Activated CD4-positive, alpha-beta T cell treated with anti-CD3 and anti-CD28 coated beads, Interleukin-2, amount 50 U/mL, for 1 hour (primary cell): ENCODE results near the gene PTPRB.

ENCODE experiments used
- DNase-seq: peaks from one replicate; pipeline ENCODE4 v3.0.0-alpha.2; 2020

PTPRB gene

DNA sequence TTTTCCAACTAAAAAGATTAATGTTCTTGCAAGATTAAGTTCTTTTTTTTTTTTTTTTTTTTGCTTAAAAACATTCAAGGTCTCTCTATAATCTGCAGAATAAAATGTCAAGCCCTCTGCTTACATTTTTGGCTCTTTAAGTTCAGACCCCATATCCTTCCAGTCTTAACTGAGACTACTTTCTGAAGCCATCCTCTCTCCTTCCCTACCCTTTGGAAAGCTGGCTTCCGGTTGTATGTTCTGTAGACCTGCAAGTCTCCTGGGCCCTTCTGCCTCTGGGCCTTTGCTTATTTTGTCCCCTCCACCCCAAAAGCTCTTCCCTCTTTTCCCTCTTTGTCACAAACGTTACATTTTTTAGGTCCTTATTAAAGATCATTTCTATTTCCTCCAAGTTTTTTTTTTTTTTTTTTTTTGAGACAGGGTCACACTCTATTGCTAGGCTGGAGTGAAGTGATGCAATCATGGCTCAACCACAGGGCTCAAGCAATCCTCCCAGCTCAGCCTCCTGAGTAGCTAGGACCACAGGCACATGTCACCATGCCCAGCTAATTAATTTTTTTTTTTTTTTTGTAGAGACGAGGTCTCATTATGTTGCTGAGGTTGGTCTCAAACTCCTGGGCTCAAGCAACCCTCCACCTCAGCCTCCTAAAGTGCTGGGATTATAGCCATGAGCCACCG, 46.5 kb downstream of the PTPRB start:
- no peak for DNase-seq

- peak; percentile 38 for DNase-seq
These were observed 47.2 kb downstream of the PTPRB start for GRCh38 chr12:70590051-70590450.

- DNase-seq: no peak
These were observed 52.9 kb downstream of the PTPRB start for GRCh38 chr12:70584332-70584731.

- DNase-seq: no peak
These were observed 54.0 kb downstream of the PTPRB start for GRCh38 chr12:70583251-70583650.

DNA sequence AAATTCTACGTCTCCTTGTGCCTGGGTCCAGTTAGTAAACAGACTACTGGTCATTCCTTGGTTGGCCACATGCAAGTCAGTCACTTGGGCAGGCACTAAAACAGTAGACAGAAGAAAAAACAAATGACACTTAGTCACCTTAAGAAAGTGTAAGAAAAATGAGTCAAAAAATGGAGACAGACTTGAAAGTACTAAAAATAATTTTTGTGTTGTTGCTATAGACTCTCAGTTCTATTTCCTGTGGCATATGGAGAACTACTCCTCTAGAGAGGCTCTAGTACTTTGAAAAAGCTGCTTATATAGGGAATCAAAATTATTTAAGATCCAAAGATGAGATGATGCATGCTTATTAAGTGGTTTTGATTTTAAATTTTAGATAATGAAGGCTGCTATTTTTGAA, 56.0 kb downstream of the PTPRB start:
- DNase-seq: no peak

GRCh38 chr12:70577283-70577634, 60.0 kb downstream of the PTPRB start:
- no peak for DNase-seq

DNA sequence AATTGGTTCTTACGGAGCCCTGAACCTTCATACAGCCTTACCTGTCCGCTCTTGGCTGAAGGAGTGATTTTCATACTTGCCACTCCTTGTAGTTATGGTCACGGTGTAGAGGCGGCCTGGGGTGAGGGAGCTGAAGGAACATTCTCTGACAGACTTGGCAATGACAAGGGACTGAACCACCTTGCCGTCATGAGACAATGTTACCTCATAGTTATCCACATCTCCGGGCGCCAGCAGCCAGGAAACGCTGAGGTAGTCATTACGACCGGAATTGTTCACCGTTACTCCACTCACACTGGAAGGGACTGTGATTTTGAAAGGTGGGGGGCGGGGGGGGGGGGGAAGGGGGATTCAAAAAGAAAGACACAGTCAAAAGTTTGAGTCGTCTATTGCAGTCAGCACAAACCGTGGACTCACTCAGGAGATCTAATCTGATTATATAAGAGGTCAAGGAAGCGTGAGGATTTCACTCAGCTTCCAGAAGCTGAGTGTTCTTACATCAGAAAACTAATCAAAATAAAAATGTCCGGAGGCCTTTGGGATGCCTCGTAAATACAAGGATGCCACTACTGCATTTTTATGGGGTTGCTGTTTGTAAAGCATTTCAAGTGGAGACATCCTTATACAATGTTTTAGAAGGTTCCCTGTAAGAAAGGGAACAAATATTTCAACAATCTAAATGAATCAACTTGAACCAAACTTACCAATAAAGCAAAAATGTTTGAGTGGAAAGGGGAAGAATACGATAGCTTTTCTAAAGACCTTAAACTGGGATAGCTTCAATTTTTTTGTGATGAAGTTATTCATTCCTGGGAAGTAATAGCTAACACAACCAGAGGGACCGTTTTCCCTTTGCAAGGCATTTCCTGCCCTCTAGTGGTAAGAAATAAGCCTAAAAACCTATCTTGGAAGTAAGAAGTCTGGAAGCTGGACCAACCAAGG, 60.6 kb downstream of the PTPRB start:
- no peak for DNase-seq

DNA sequence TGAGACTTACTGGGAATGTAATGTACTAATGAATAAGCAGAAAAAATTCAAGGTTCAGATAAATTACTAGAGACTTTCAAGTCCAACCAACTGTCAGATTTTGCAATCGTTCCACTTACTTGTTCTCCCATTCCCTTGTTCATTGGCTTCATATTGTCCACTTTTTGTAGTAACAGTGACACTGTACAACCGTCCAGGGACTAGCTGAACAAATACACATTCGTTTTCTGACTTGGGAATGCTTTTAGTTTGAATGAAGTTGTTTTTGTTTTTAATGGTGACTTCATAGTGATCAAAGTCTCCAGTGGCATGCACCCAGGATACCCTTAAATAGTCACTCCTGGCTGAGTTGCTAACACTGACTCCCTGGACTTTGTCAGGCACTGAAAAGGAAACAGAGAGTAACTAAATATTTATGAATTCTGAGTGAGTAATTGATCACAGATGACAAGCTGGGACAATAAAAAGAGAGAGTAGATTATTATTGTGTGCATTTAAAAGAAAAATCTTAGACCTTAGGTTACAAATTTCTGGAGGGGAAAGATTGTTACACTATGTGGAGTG, 65.4 kb downstream of the PTPRB start:
- DNase-seq: no peak

DNA sequence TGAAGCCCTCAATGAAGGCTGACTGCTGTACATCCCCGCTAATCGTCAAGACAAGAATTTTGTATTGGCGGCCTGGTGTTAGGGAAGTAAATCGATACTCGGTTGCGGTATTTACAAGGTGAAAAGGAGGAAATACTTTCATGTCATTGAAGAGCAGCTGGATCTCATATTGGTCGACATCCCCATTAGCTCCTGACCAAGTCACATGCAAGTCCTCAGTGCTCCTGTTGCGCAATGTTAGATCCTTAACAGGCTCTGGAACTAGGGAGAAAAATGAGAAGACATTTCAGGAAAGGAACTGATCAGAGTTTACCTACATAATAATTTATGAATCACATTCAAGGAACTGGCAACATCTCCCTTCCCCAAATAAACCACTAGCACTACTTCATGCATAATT, 66.2 kb downstream of the PTPRB start:
- no peak for DNase-seq

- no peak for DNase-seq
These were observed 75.7 kb downstream of the PTPRB start for GRCh38 chr12:70561550-70561949.

- no peak for DNase-seq
These were observed 76.6 kb downstream of the PTPRB start for GRCh38 chr12:70560671-70561070.

- no peak for DNase-seq
These were observed 77.8 kb downstream of the PTPRB start for GRCh38 chr12:70559390-70559789.

DNA sequence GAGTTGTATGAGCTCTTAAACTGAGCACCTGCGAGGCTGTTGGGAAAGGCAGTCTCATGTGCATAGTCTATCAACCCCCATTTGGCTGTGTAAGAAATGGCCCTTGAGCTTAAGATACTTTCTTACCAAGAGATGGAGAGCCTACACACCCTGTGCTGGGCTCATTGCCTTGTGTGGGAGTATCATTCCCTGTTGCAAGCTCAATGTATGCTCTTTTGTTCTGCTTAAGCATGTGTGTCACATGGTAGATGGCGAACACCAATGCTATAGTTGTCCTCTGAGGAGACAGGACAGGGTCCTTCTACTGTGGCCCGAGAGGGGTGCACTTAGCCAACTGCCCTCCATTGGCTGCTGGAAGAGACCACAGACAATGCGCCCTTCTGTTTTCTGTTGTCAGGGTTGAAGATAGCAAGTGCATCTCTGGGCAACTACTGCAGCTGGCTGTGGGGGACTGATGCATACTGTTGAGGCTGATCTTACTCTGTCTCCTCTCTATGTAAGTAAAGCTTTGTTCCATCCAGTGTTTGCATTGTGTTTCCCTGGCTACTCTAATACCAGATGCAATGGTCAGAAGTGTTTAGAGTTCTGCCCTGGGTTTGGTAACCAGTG, 79.5 kb downstream of the PTPRB start:
- no peak for DNase-seq

GRCh38 chr12:70556179-70556869, 80.9 kb downstream of the PTPRB start:
- no peak for DNase-seq

DNA sequence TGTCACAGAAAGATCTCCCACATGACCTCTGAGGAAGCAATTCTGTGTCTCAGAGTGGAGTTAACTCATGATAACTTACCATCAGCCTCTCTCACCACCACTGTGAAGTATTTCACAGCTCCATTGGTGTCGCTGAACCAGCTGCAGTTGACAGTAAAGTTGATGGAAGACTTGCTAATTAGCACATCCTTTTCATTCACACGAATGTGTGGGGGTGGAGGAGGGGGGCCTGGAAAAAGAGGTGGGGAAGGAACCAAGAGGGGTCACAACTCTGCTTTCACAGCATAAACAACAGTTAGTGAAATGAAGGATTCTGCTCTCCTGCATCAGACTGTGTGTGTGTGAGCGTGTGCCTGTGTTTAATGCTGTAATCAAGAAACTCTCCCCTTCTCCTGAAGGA, 82.1 kb downstream of the PTPRB start:
- no peak for DNase-seq

DNA sequence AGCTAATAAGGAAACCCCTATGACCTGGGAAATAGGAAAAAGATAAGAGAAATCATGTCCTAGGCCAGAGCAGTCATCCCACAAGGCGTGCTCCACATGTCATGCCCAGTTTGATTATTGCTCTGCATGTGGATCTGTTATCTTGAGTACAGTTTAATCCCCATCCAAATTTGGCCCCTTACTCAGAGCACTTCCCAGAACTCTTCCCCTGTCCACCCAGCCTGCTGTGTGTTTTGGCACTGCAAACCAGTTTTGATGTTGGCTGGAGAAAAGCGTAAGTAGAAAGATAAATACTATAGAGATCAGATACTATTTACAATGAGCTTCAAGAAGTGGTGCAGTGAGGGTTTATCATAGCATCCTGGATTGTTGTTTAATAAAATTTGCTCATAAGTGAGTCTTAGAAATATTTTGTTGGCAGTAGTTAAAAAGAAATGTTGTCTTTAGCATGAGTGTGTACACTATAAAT, 83.8 kb downstream of the PTPRB start:
- no peak for DNase-seq

DNA sequence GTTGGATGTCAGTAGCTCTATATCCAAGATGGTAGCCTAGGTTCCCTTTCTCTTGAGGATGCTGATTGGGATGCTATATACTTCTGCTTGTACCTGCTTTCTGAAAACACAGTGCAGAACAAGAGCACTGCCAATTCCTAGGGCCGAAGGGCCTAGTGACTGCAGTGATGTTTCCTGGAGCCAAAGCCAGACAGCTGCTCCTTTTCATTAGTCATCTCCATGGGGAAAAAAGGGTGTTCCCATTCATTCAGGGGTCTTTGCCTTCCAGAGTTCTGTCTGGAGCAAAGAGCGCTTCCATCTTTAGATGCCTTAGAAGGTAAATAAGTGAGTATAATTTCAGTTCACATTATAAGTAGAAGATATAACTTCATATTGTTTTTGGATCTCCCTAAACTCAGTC, 85.5 kb downstream of the PTPRB start:
- DNase-seq: no peak

- DNase-seq: no peak
These were observed 87.0 kb downstream of the PTPRB start for GRCh38 chr12:70550180-70550577.

GRCh38 chr12:70549340-70550179, 87.7 kb downstream of the PTPRB start:
- no peak for DNase-seq

- no peak for DNase-seq
These were observed 93.8 kb downstream of the PTPRB start for GRCh38 chr12:70543444-70543843.

DNA sequence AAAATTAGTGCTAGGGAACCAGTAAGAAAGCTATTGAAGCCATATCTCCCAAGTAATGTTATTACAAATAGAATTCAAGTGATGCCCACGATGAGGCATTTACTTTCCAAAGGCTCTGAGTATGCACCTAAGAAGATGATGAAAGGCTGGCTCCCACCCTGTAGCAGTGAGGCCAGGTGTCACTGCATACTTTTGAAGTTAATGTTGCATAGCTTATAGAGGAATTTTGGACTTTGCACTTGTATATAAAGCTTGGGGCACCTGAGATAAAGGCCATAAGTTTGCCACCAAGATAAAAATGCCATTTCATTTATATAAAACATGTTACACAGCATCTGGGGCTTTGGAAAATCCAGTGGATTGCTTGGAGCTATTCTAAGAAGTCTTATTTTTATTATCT, 96.2 kb downstream of the PTPRB start:
- DNase-seq: no peak

DNA sequence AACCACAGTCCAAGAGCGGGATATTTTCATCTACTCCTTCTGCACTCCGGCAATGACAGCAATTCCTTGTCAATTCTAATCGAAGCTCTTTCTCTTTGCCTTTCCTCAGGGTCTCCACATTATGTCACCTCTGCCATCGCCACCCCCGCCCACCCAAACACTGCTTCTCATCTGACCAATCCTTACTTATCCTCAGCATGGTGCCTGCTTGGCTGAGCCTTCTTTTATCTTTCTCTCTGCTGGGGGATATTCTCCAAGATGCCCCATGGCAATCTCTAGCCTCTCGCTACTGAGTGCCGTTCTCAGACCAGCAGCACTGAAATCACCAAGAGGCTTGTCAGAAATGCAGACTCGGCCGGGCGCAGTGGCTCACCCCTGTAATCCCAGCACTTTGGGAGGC, 100.6 kb downstream of the PTPRB start:
- DNase-seq: no peak
